Measurements from ENCODE around the gene DUSP10.

DUSP10 gene

DNA sequence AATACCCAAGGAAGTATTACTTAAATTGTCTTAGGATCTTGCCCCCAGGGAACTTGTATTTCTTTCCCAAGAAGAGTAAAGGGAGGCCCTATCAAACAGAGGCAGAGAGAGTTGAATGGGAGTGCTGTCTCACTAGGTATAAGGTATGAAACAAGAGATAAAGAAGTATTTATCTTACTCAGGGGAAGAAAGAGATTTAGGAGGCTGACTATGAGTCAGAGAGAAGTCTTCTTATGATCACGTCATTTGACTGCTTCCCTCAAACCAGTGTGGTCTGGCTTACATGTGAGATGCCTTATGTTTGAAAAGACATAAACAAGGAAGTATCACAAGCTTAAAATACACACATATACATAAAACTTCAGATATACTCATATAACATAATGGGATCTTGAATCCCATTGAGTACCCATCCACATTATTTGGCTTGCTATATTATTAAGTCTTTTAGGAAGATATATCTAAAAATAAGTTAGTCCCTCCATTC lies 29.6 kb downstream of the DUSP10 start:
- DNase-seq = peak; percentile 20

DNA sequence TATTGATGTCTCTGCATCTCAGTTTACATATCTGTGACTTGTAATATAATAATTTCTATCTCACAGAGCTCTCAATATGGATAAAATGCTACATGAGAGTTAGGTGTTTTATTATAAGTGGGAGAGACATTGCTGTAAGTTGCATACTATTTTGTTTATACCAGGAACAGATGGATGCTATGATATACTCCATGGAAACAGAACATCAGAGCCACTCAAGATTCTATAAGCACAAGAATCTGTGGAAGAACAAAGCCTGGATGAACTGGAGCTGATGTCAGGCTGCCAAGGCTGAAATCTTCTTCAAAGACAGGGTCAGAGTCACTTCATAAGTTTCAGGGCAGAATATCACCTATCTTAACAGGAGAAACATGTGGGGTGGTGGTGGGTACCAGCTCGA lies 30.2 kb downstream of the DUSP10 start:
- DNase-seq = no peak

GRCh38 chr1:221711063-221711577 lies 30.8 kb downstream of the DUSP10 start:
- no peak for DNase-seq

- no peak for DNase-seq
Observed at GRCh38 chr1:221709854-221710253, 32.0 kb downstream of the DUSP10 start.

DNA sequence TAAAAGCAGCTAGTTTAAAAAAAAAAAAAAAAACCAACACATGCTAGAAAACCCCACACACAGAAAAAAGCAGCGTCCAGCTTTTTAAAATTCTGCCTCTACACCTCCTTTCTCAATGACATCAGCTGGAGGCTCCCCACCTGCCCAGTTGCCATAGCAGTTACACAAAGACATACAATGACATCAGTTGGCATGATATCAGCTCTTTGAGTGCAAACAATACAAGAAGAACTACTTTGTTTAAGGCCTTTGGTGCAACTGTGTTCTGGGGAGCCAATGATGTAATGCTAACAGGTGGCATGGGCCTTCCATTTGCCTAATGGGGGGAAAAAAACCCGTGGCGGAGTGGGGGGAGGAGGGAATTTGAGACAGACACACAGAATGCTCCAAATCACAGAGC lies 32.9 kb downstream of the DUSP10 start:
- peak; percentile 55 for DNase-seq

DNA sequence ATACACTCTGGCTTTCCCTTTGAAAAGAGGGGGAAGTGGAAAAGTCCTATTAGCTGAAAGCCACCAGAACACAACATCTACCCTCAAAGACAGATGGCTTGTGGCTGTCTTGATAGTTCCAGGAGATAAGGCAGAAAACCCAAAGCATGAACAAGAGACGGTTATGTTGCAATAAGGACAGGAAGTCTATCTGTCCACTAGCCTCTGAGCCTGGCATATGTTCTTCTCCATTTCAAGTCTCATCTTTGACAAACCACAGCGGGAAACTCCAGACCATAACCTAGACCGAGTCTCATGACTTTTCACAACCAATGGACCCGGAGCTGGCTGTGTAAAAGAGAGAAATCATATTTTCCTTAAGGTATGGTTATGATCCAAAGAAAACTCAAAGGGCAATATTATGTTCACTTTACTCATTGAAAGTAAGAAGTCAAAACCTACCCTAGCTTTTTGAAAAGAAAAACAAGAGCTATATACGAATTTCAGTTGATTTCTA lies 33.8 kb downstream of the DUSP10 start:
- DNase-seq = peak; percentile 41

- no peak for DNase-seq
Observed at GRCh38 chr1:221706876-221707582, 34.9 kb downstream of the DUSP10 start.

- no peak for DNase-seq
Observed at GRCh38 chr1:221706191-221706590, 35.7 kb downstream of the DUSP10 start.

DNA sequence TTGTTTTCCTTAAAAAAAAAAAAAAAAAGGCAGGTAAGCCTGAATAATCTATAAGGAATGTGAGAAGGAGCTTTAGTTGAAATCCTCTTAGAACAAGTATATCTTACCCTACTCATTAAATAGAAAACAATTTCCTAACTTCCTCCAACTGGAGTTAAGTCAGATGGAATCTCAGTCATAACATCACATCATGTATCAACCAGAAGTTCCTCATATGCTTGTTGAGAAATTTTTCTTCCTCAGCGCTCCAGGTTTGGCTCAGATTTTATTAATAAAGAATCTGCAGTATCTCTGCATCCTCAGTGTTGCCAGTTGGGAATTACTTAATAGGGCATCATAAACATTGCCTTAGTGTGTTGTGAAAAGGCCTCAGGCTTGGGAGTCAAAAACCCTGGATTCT lies 37.6 kb downstream of the DUSP10 start:
- no peak for DNase-seq

GRCh38 chr1:221701570-221702186 lies 40.2 kb downstream of the DUSP10 start:
- DNase-seq = no peak

DNA sequence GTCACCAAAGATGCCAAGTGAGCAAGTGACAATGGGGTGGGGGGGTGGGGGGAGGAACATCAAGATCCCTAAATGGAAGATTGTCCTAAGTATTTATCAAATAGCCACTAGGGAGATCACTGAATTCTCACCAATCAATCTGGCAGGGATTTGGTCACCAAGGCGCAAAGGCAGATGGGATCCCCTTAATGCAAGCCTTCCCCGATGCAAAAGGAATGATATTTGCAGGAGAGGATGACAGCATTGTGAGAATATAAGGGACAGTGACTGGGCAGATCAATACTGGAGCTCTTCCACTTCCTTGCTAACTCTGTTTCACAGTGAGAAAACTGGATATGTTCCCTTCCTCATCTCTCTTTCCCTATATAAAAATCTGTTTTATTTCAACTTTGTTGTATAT lies 40.9 kb downstream of the DUSP10 start:
- DNase-seq = no peak

GRCh38 chr1:221700536-221700935 lies 41.4 kb downstream of the DUSP10 start:
- no peak for DNase-seq

GRCh38 chr1:221699978-221700519 lies 41.8 kb downstream of the DUSP10 start:
- DNase-seq = no peak

DNA sequence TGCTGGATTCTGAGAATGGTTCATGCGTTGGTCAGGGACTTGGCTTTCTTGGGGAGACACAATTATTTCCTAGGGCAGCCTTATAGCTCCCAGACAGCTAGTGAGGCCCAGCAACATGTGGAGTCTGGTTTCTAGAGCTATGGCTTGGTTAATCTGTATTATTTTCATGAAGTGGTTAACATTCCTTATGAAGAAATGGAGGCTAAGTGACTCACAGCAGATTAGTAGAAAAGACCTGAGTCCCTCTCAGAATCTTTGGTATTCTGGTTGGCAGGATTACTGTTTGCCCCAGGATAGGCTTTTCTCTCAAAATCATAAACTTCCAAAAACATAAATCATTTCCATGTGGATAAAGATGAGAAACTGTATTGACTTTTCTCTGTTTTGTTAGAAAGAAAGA lies 42.3 kb downstream of the DUSP10 start:
- no peak for DNase-seq

DNA sequence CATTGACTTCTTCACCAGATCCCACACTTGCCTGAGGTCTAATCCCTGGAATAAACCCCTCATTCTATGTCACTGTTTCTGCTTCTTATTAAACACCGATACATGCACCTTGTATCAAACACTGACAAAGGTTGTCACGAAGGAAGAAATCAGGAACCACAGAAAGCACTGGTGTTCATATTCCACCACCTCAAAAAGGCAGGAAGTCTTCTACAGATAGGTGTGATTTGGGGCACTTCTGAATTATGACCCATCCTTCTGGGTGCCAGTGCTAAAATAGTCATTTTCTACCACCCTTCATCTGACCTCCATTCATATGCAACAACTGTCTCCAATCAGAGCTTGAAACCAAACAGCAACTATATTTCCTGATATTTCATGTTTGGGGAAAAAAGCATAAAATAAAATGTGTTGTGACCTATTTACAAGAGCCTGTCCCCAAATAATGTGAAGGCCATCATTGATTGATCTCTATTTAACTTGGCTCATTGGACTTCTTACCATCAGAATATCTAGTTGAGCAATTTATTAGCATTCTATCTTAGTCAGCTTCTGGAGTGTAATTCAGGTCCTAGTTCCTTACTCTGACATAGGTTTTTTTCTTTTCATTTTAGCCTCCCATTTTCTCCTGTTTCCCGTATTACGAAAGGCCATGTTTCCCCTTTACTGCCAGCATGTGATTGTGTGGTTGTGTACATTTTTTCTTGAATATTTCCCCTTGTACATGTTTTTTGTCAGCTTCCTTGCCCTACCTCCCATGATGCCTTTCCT lies 43.1 kb downstream of the DUSP10 start:
- no peak for DNase-seq

GRCh38 chr1:221697923-221698425 lies 43.9 kb downstream of the DUSP10 start:
- DNase-seq = no peak

- no peak for DNase-seq
Observed at GRCh38 chr1:221696718-221697461, 45.0 kb downstream of the DUSP10 start.

DNA sequence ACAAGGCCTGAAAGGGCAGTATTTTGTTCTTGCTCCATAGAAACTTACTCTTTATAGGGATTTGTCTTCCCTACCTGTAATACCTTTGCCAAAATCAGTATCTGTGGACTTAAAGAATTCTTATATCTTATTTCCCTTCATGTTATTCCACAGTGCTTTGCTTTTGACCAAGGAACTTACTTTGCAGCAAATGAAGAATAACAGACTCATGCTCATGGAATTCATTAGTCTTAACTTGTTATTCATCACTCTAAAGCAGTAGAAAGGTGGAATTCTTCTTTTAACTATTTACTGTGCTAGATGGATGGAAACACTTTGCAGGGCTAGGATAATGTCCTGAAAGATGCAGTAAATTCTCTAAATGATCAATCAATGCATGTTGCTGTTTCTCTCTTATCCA lies 45.9 kb downstream of the DUSP10 start:
- DNase-seq = no peak

DNA sequence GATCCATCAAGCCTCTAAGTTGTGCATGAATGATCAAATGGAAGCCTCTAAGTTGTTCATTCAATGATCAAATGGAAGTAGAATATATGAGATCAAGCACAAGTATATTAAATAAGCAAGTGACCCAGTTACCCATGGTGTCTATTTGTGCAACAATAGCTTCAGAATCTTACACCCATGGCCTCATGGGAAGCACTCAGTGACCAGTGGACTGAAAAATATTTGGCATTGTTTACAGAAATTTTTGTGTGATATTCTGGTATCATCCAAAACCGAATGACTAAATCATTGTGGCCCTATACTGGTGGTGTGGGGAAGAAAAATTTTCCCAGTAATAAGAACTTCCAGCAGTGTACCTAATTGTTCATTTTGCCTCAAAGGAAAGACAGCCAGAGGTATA lies 46.6 kb downstream of the DUSP10 start:
- DNase-seq = no peak

DNA sequence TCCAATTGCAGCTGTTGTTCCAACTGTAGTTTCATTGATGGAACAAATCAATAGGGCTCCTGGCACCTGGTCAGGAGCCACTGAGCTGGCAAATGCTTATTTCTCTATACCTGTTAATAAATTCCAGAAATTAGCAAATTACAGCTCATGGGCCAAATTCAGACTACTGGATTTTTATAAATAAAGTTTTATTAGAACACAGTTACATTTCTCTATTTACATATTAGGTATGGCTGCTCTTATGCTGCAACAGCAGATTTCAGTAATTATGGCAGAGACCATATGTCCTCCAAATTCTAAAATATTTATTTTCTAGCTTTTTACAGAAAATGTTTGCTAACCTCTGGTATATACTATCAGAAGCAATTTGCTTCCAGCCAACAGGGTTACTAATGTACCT lies 47.8 kb downstream of the DUSP10 start:
- no peak for DNase-seq

- DNase-seq = no peak
Observed at GRCh38 chr1:221693087-221693486, 48.8 kb downstream of the DUSP10 start.

GRCh38 chr1:221692643-221693042 lies 49.2 kb downstream of the DUSP10 start:
- DNase-seq = no peak

Measured in T-helper 9 cell (primary cell).